Posterior cingulate gyrus (tissue), 11 donors: Measurements from ENCODE around the gene ZP4.

Experiments
- DNase-seq, 10 donors: peaks; one replicate each; pipeline versions ENCODE4 v3.0.0 to v3.0.0-alpha.2; 2020 to 2021; ENCODE audit warnings: mixed read lengths in 3 of 10
- intact Hi-C: fragments of 100-400 bp; cut with DNase I; formaldehyde crosslinking; loops from one replicate; pipeline ENCODE4 v1.15.1; 2023

The ZP4 gene

GRCh38 chr1:237890822-237891221 is at the start of gene ZP4:
TSS of gene ZP4 (minus strand) at chr1:237890922. CDS start at chr1:237890635, 287 bp downstream.
- intact Hi-C loops = no loop called here
- DNase-seq = no peak

GRCh38 chr1:237938553-237938952 is 47.8 kb upstream of the ZP4 start:
- intact Hi-C loops = no loop called here
- no peak for DNase-seq

DNA sequence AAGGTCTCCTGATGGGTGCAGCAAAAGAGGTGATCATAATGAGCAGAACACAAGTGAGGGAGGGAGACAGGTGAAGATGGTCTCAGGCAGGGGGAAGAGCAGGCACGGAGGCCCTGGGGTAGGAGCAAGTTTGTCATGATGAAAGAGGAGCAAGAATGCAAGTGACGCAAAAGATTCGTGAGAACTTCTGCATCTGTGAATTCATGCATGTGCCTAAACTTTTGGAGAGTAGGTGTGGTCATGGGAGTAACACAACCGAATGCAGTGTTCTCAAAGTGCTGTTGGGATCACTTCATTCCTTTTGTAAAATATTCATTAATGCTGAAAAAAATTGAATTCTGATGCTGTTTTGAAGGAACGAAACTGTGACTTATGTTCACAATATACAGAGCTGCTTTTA is 47.3 kb upstream of the ZP4 start:
- no peak for DNase-seq
- intact Hi-C loops = no loop called here

- no peak for DNase-seq
- intact Hi-C loops = no loop called here
Observed at GRCh38 chr1:237932816-237933215, 42.1 kb upstream of the ZP4 start.

- no peak for DNase-seq
- intact Hi-C loops = no loop called here
Observed at GRCh38 chr1:237931581-237931980, 40.9 kb upstream of the ZP4 start.

DNA sequence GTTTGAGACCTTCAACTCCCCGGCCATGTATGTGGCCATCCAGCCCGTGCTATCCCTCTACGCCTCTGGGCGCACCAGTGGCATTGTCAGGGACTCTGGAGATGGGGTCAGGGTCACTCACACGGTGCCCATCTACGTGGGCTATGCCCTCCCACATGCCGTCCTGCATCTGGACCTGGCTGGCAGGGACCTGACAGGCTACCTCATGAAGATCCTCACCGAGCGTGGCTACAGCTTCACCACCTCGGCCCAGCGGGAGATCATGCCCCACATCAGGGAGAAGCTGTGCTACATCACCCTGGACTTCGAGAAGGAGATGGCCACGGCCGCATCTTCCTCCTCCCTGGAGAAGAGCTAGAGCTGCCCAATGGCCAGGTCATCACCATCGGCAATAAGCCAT is 36.5 kb upstream of the ZP4 start:
- intact Hi-C loops = no loop called here

GRCh38 chr1:237921306-237921705 is 30.6 kb upstream of the ZP4 start:
- DNase-seq = peak in 1 of 10 donors; percentile 67

More for the DNA sequence above, 36.5 kb upstream of the ZP4 start:
- no peak for DNase-seq

DNA sequence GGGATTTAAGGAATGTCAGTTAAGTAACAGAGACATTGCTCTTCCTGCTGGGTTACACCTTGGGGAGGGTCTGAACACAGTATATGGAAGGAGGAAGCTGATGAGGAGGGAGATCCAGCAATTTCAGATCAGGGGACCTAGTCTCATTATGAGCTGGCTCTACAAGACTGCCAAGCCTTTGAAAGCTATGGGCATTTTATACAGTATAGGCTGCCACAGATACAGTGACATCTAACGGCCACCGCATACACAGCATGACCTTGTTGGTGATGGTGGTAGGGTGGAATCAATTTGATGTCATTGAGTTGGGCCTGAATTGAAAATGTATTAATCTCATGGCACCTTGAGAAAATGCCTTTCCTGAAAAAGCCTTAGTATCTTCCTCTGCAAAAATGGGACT is 22.6 kb upstream of the ZP4 start:
- intact Hi-C loops = no loop called here
- no peak for DNase-seq

More at GRCh38 chr1:237921306-237921705, 30.6 kb upstream of the ZP4 start:
- intact Hi-C loops = no loop called here

- intact Hi-C loops = no loop called here
- no peak for DNase-seq
Observed at GRCh38 chr1:237911911-237912310, 21.2 kb upstream of the ZP4 start.

DNA sequence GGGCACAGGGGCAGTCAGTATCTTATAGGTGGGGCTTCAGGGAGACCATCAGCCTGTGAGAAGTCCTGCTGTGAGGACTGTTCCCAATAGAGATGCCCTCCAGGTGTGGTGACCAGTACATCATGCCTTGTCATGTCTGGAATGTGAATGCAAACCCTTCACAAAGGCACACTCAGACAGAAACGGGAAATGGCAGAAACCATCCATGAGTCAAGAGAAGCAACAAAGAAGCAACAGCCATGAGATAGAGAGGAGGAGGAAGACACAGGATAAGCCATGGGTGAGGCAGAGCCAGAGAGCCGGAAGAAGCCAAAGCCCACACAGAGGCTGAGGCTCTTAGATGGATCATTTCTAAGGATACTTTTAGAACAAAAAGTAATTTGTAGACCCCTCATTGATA is 20.1 kb upstream of the ZP4 start:
- DNase-seq = no peak
- intact Hi-C loops = no loop called here

DNA sequence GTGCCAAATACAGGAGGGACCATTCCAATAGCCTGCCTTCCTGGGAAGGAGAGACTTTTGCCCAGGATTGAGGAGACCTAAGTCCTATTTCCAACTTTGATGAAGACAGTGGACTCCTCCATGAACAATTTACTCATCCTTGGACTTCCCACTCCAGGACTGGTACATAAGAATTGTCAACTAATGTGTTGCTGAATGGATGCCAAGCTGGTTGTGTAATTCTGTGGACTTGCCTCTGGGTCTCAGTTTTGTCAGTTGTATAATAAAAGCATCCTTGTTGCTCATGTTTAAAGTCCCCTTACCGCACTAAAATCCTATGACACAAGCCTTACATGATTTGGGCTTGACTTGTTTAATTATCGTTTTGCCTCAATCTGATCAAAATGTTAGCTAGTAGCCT is 13.2 kb upstream of the ZP4 start:
- no peak for DNase-seq
- intact Hi-C loops = no loop called here

- no peak for DNase-seq
- intact Hi-C loops = no loop called here
Observed at GRCh38 chr1:237902960-237903743, 12.4 kb upstream of the ZP4 start.

GRCh38 chr1:237901299-237901934 is 10.7 kb upstream of the ZP4 start:
- peak in 1 of 10 donors; percentile 2 for DNase-seq
- intact Hi-C loops = no loop called here

DNA sequence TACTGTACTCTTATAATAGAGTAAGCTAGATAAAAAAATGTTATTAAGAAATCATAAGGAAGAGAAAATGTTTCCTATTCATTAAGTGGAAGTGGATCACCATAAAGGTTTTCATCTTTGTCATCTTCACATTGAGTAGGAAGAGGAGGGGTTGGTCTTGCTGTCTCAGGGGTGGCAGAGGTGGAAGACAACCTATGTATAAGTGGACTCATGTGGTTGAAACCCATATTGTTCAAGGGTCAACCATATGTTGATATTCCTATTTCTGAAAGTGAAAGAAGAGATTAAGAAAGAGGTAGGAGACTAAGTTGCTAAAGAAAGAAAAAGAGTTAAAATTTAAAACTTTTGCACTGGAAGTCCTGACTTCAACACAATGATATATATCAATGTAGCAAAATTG is 4.9 kb upstream of the ZP4 start:
- intact Hi-C loops = no loop called here
- DNase-seq = no peak

- DNase-seq = no peak
- intact Hi-C loops = no loop called here
Observed at GRCh38 chr1:237894131-237894530, 3.4 kb upstream of the ZP4 start.

DNA sequence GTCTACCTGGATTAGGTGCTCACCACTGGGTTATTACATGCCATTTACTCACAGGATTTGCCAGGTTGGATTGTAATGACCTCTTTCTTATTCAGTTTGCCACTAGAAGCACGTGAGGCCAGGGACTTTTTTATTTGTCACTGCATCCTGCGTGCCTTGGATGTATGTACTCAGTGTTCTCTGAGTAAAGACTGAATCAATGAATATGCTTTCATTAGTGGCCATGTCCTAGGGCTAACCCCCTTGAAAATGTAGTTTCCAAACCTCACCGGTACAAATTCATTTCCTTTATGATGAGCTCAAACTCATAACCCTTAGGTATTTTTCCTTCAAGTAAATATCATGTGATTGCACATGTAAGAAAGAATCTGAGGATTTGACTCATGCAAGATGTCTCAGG is 1.3 kb upstream of the ZP4 start:
- intact Hi-C loops = no loop called here
- no peak for DNase-seq

DNA sequence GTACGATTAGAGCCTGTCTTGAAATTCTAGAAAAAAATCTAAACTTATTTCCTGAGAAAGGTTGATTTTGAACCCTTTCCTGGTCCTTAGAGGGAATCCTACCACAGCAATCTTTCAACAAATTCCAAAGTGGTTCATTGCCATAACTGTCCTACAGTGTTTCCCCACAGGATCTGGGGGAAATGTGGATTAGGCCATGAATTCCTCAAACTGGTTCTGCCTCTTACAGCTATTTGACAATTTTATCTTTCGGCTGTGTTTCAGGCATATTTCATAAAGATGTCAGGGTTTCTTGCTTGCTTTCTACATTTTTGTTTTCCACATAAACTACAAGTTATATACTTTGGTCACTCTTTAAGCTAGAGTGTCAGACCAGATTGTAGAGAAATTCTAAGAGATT is 544 bp upstream of the ZP4 start:
- DNase-seq = no peak
- intact Hi-C loops = no loop called here

- intact Hi-C loops = no loop called here
Observed at GRCh38 chr1:237890416-237890815, 306 bp downstream of the ZP4 start.

GRCh38 chr1:237888143-237888542 is 2.6 kb downstream of the ZP4 start:
- no peak for DNase-seq
- intact Hi-C loops = no loop called here

More at GRCh38 chr1:237890416-237890815, 306 bp downstream of the ZP4 start:
- no peak for DNase-seq

- DNase-seq = no peak
- intact Hi-C loops = no loop called here
Observed at GRCh38 chr1:237887542-237887941, 3.2 kb downstream of the ZP4 start.

DNA sequence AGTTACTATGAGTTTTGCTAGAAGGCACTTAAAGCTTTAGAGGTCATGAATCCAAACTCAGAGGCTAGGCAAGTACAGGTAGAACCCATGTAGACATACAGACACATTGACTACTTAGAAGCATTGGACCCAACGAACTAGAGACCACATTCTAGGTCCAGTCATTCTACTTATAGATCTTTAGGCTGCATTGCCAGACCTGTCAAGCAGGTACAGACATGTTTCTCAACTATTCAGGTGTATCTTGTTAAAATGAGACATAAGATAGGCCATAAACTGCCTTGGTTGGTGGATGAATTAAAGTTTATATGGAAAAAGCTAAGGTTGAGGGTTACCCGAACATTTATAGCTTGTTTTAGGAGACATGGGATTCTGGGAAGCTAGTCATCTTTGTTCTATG is 6.5 kb downstream of the ZP4 start:
- intact Hi-C loops = no loop called here
- no peak for DNase-seq

- intact Hi-C loops = no loop called here
- no peak for DNase-seq
Observed at GRCh38 chr1:237879195-237879594, 11.5 kb downstream of the ZP4 start.
